ENCODE data around the gene NOXA1.

NOXA1 gene

GRCh38 chr9:137454597-137455358 is 31.6 kb downstream of the NOXA1 start:
- no peak for DNase-seq (ENCODE audit: low read depth in 2 of 2)

DNA sequence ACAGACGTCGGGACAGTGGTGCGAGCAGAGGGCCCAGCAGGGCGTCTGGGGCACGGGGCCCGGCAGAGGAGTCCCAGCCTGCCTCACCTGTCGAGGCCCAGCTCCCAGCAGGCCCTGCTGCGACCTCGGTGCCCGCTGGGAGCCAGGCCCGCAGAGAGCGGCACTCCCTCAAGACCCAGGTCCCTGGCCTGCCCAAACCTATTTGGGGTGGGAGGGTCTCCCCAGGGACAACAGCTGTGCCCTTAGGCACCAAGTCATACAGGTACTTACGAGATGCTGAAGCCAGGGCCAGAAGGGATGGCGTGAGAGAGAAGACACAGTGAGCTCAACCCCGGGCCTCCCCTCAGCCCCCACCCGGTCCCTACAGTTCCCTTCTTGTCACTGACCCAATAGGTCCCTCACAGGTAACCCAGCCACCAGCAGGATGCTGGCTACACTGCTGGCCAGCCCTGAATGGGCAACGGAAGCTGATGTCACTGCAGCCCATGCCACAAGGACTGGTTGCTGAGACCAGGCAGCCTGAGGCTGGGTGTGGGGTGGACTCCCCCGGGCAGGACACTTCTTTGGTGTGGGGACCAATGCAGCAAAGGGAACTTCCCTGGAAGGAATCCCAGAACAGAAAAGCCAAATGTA is 32.3 kb downstream of the NOXA1 start:
- DNase-seq (ENCODE audit: low read depth in 2 of 2) = no peak

DNA sequence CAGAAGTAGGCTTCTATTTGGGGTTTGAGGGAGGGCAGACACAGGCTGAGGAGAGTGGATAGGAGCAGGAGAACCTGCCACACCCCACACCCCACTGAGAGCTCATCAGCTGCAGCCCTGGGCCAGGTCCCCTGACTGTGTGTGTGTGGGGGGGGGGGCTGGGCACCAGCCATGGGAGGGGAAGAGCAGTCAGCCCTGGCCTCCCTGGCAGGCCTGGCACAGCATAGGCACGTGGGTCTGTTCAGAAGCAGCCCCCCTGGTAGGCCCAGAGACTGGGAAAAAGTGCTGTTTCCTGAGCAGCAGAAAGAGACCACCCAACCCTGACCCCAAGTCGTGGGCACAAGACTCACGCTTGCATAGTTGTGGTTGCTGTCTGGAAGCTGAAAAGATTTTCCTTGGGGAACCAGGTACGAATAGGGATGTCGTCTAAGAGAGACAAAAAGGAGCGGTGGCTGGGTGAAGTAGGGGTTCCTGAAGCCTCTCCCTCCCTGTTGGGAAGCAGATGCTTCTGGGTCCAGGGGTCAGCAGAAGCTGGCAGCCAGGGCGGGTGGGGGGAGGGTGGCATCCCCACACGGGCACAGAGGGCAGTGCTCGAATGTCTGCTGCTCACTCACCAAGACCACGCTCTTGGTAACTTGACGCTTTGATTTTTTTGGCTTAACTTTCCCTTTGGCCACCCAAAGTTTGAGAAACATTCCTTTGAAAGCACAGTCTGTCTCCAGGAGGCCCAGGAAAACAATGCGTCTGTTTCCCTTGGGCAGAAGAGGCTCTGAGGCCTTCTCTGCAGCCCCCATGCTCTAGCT is 33.1 kb downstream of the NOXA1 start:
- DNase-seq (ENCODE audit: low read depth in 2 of 2) = no peak

DNA sequence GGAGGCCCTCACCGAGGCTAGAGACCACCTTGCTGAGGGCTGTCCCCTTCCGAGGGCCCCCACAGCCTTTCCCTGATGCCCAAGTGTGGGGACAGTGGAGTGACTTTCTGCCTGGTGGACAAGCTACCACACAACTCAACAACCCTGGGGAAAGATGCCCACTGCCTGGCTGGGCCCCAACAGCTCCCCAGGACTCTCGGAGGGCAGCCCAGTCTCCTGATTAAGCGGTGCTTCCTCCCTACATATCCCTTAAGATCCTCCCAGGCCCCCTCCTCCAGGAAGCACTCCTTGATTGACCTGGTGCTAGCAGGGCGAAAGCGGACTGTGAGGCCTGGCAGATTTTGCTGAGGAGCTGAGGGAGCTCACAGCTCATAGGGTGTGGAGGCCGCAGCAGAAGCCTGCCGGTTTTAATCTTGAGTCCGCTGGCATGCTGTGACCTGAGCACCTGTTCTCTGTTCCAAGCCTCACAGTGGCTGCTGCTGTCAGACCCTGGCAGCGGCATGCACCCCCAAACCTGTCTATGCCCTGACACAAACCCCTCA is 33.7 kb downstream of the NOXA1 start:
- no peak for DNase-seq (ENCODE audit: low read depth in 2 of 2)

DNA sequence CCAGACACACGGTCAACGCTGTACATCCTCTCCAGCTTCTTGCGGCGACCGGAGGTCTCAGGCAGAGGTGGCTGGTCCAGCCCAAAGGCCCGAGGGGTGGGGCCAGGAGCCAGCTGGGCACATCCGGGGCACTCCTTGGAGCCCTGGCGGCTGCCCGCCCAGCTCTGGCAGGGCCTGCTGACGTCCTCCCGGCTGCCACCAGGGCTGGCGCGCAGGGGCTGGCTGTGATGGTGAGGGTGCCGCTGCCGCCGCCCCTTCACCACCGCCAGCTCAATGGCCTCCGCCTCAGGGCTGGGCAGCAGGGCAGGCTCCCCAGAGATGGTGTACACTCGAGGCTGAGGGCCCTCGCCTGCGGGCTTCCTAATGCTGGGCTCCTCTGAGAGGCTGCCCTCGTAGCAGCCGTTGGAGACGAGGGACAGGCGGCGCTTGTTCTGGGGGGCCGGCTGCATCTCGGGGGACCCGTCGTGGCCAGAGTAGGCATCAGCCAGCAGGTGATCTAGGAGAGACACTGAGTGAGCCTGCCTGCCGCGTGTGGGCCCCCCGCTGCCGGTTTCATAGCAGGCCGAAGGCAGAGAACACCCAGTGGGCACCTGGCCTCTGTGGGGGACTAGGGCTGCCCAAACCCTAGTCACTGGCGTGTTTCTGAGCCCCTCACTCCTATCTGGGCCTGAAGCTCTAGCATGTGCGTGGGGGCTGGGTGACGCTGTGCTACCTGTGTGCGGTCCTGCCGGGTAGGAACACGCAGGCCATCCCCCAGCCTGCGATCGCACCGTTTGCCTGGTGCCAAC is 34.4 kb downstream of the NOXA1 start:
- DNase-seq (ENCODE audit: low read depth in 2 of 2) = no peak

GRCh38 chr9:137458194-137459151 is 35.3 kb downstream of the NOXA1 start:
- DNase-seq (ENCODE audit: low read depth in 2 of 2) = no peak

DNA sequence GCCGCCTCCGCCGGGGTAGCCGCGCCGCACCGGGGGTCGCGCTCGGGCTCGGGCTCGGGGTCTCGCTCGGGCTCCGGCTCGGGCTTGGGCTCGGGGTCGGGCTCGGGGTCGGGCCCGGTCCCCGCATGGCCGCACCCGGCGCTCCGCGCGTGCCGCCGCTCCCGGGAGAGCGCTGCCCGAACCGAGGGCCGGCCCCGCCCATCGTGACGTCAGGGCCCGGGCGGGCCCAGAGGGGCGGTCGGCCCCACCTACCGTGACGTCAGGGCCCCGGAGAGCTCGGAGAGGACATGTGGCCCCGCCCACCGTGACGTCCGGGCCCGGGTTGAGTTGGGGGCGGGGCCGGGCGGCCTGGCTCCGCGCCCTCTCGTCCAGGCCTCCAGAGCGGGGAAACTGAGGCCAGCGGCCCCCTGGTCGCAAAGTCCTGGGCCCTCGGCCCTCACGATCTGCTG is 36.0 kb downstream of the NOXA1 start, which contains the start of gene NSMF:
NSMF (minus strand) TSS at position 183 of the 449 bp plus-strand sequence. CDS start 232 bp downstream, outside the sequence.
- DNase-seq (ENCODE audit: low read depth in 2 of 2) = peak; percentile 70 to 76

- DNase-seq (ENCODE audit: low read depth in 2 of 2) = no peak
Observed at GRCh38 chr9:137459601-137460362, 36.6 kb downstream of the NOXA1 start.

- no peak for DNase-seq (ENCODE audit: low read depth in 2 of 2)
Observed at GRCh38 chr9:137460363-137461315, 37.4 kb downstream of the NOXA1 start.

GRCh38 chr9:137461316-137461662 is 38.1 kb downstream of the NOXA1 start:
- DNase-seq (ENCODE audit: low read depth in 2 of 2) = no peak

- no peak for DNase-seq (ENCODE audit: low read depth in 2 of 2)
Observed at GRCh38 chr9:137461663-137462395, 38.6 kb downstream of the NOXA1 start.

- no peak for DNase-seq (ENCODE audit: low read depth in 2 of 2)
Observed at GRCh38 chr9:137462396-137462985, 39.3 kb downstream of the NOXA1 start.

DNA sequence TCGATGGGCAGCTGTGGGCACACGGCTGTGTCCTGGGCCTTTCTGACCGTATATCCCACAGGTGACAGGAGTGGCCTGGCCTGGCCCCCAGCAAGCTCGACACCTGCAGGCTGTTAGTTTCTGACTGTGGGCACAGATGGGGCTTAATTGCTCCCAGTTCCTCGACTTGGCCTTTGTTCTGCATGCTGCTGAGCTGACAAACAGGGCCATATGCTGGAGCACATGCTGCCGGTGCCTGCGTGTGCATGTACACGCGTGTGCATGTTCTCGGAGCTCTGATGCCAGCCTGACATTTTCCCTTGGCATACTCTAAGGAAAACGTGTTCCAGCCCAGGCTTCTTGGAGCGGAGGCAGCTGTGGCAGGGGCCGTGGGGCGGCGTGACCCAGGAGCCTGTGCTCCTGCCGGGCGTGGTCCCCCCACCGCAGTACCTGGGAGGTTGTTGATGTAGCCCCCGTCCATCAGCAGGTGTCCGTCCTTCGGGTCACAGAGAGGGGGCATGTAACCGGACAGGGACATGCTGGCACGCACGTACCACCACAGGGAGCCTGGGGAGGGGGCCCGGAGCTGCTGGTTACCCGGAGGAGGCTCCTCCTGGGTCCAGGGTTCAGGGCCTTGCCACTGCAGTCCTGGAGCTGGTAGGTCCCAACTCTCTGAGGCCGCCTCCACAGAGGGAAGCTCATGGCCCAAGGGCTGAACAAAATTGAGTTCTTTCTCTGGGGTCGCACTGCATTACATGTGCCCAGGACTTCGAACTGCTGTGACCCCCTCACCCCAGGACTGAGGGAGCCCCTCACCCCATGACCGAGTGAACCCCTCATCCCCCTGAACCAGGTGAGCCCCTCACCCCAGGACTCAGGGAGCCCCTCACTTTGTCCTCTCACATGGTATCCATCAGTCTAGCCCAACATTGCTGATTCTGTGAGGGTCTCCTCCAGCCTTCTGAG is 40.1 kb downstream of the NOXA1 start:
- no peak for DNase-seq (ENCODE audit: low read depth in 2 of 2)

DNA sequence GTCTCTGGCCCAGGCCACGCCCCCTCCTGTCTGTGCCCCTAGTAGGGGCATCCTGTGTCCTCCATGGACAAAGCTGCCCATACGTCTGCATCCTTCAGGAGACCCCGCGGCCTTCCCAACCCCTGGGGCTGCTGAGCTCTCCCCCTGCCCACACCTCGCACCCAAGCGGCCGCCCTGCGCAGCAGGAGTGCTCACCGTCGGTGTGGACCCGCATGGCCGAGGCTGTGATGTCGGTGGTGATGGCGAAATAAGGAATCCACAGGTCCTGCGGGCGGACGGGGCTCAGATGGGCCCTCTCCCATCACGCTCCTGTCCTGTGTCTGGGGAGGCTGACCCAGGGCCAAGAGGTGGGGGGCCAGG is 40.7 kb downstream of the NOXA1 start:
- DNase-seq (ENCODE audit: low read depth in 2 of 2) = no peak

GRCh38 chr9:137464291-137464999 is 41.3 kb downstream of the NOXA1 start:
- no peak for DNase-seq (ENCODE audit: low read depth in 2 of 2)

All from fibroblast of skin of left biceps (primary cell).